Measurements from ENCODE around the gene ASTN2. TPM values are rescaled to one million over a fixed set of nuclear protein-coding genes. Genes with fewer than 3 reads are reported as not detected.
A peak's percentile ranks its signal among the peaks of the same experiment; 100 is the strongest.

Gene ASTN2
- total RNA-seq, 1 experiment from 2014 or later: 7.4 TPM

GRCh38 chr9:116617389-116617788 lies 797.5 kb downstream of the ASTN2 start:
- Histone ChIP-seq H3K4me3 (ENCODE audit: insufficient read depth, low read depth, low read length) (no peak overlapping the region), H3K27me3 (ENCODE audit: control insufficient read depth, insufficient read depth, low read length) (no peaks in the 10 kb centered on the region), H3K36me3 (replicated peaks; ENCODE audit: control insufficient read depth, insufficient read depth, low read length) (no peaks in the 10 kb centered on the region)
- DNase-seq: no peak

GRCh38 chr9:116616304-116616914 lies 798.4 kb downstream of the ASTN2 start:
- no peaks in the 10 kb centered on the region for H3K27me3 ChIP-seq (ENCODE audit: control insufficient read depth, insufficient read depth, low read length)

GRCh38 chr9:116608064-116608463 lies 806.8 kb downstream of the ASTN2 start:
- H3K36me3 ChIP-seq (replicated peaks; ENCODE audit: control insufficient read depth, insufficient read depth, low read length): no peaks in the 10 kb centered on the region; the same call in 1 of the 2 replicates
- DNase-seq: no peak
- no peak overlapping the region for H3K4me3 ChIP-seq (ENCODE audit: insufficient read depth, low read depth, low read length)

More at GRCh38 chr9:116616304-116616914, 798.4 kb downstream of the ASTN2 start:
- DNase-seq: no peak
- no peaks in the 10 kb centered on the region for H3K36me3 ChIP-seq (replicated peaks; ENCODE audit: control insufficient read depth, insufficient read depth, low read length)
- H3K4me3 ChIP-seq (ENCODE audit: insufficient read depth, low read depth, low read length): no peak overlapping the region

GRCh38 chr9:116605904-116606341 lies 808.9 kb downstream of the ASTN2 start:
- H3K4me3 ChIP-seq (ENCODE audit: insufficient read depth, low read depth, low read length): no peak overlapping the region
- no peak for DNase-seq
- no peaks in the 10 kb centered on the region; the same call in 1 of the 2 replicates for H3K36me3 ChIP-seq (replicated peaks; ENCODE audit: control insufficient read depth, insufficient read depth, low read length)
- H3K27me3 ChIP-seq (ENCODE audit: control insufficient read depth, insufficient read depth, low read length): no peaks in the 10 kb centered on the region

More at GRCh38 chr9:116608064-116608463, 806.8 kb downstream of the ASTN2 start:
- H3K27me3 ChIP-seq (ENCODE audit: control insufficient read depth, insufficient read depth, low read length): no peaks in the 10 kb centered on the region

GRCh38 chr9:116605060-116605459 lies 809.8 kb downstream of the ASTN2 start:
- Histone ChIP-seq H3K4me3 (ENCODE audit: insufficient read depth, low read depth, low read length) (no peak overlapping the region), H3K27me3 (ENCODE audit: control insufficient read depth, insufficient read depth, low read length) (no peaks in the 10 kb centered on the region), H3K36me3 (replicated peaks; ENCODE audit: control insufficient read depth, insufficient read depth, low read length) (no peaks in the 10 kb centered on the region; the same call in 1 of the 2 replicates)
- no peak for DNase-seq

- H3K36me3 ChIP-seq (replicated peaks; ENCODE audit: control insufficient read depth, insufficient read depth, low read length): no peaks in the 10 kb centered on the region; the same call in 1 of the 2 replicates
- H3K27me3 ChIP-seq (ENCODE audit: control insufficient read depth, insufficient read depth, low read length): no peaks in the 10 kb centered on the region
- no peak overlapping the region for H3K4me3 ChIP-seq (ENCODE audit: insufficient read depth, low read depth, low read length)
These were observed 810.6 kb downstream of the ASTN2 start for GRCh38 chr9:116604251-116604650.

GRCh38 chr9:116599342-116599884 lies 815.4 kb downstream of the ASTN2 start:
- Histone ChIP-seq H3K27me3 (ENCODE audit: control insufficient read depth, insufficient read depth, low read length) (no peaks in the 10 kb centered on the region), H3K4me3 (ENCODE audit: insufficient read depth, low read depth, low read length) (no peak overlapping the region), H3K36me3 (replicated peaks; ENCODE audit: control insufficient read depth, insufficient read depth, low read length) (no peaks in the 10 kb centered on the region)
- no peak for DNase-seq

More at GRCh38 chr9:116604251-116604650, 810.6 kb downstream of the ASTN2 start:
- no peak for DNase-seq

- DNase-seq: no peak
- Histone ChIP-seq H3K4me3 (ENCODE audit: insufficient read depth, low read depth, low read length) (no peak overlapping the region), H3K36me3 (replicated peaks; ENCODE audit: control insufficient read depth, insufficient read depth, low read length) (no peaks in the 10 kb centered on the region), H3K27me3 (ENCODE audit: control insufficient read depth, insufficient read depth, low read length) (no peaks in the 10 kb centered on the region)
These were observed 818.2 kb downstream of the ASTN2 start for GRCh38 chr9:116596646-116597045.

- DNase-seq: no peak
- H3K4me3 ChIP-seq (ENCODE audit: insufficient read depth, low read depth, low read length): no peak overlapping the region
- H3K27me3 ChIP-seq (ENCODE audit: control insufficient read depth, insufficient read depth, low read length): no peaks in the 10 kb centered on the region
- H3K36me3 ChIP-seq (replicated peaks; ENCODE audit: control insufficient read depth, insufficient read depth, low read length): no peaks in the 10 kb centered on the region
These were observed 820.3 kb downstream of the ASTN2 start for GRCh38 chr9:116594547-116594946.

- H3K27me3 ChIP-seq (ENCODE audit: control insufficient read depth, insufficient read depth, low read length): no peaks in the 10 kb centered on the region
- no peaks in the 10 kb centered on the region for H3K36me3 ChIP-seq (replicated peaks; ENCODE audit: control insufficient read depth, insufficient read depth, low read length)
- H3K4me3 ChIP-seq (ENCODE audit: insufficient read depth, low read depth, low read length): no peak overlapping the region
- no peak for DNase-seq
These were observed 821.9 kb downstream of the ASTN2 start for GRCh38 chr9:116592970-116593369.

GRCh38 chr9:116589392-116590354 lies 825.2 kb downstream of the ASTN2 start:
- no peaks in the 10 kb centered on the region for H3K27me3 ChIP-seq (ENCODE audit: control insufficient read depth, insufficient read depth, low read length)
- DNase-seq: peak; percentile 80
- no peak overlapping the region for H3K4me3 ChIP-seq (ENCODE audit: insufficient read depth, low read depth, low read length)
- H3K36me3 ChIP-seq (replicated peaks; ENCODE audit: control insufficient read depth, insufficient read depth, low read length): no peaks in the 10 kb centered on the region

GRCh38 chr9:116587919-116588318 lies 826.9 kb downstream of the ASTN2 start:
- no peak overlapping the region for H3K4me3 ChIP-seq (ENCODE audit: insufficient read depth, low read depth, low read length)
- DNase-seq: no peak
- no peaks in the 10 kb centered on the region for H3K36me3 ChIP-seq (replicated peaks; ENCODE audit: control insufficient read depth, insufficient read depth, low read length)
- H3K27me3 ChIP-seq (ENCODE audit: control insufficient read depth, insufficient read depth, low read length): no peaks in the 10 kb centered on the region

- Histone ChIP-seq H3K27me3 (ENCODE audit: control insufficient read depth, insufficient read depth, low read length) (no peaks in the 10 kb centered on the region), H3K4me3 (ENCODE audit: insufficient read depth, low read depth, low read length) (no peak overlapping the region), H3K36me3 (replicated peaks; ENCODE audit: control insufficient read depth, insufficient read depth, low read length) (no peaks in the 10 kb centered on the region)
- DNase-seq: no peak
These were observed 829.0 kb downstream of the ASTN2 start for GRCh38 chr9:116585896-116586295.

- Histone ChIP-seq H3K36me3 (replicated peaks; ENCODE audit: control insufficient read depth, insufficient read depth, low read length) (no peaks in the 10 kb centered on the region), H3K4me3 (ENCODE audit: insufficient read depth, low read depth, low read length) (no peak overlapping the region), H3K27me3 (ENCODE audit: control insufficient read depth, insufficient read depth, low read length) (no peaks in the 10 kb centered on the region)
- DNase-seq: no peak
These were observed 829.7 kb downstream of the ASTN2 start for GRCh38 chr9:116585204-116585603.

Measured in H7 (cell line).